Kidney capillary endothelial cell (primary cell): ENCODE results near the gene CXCL1.

ENCODE experiments used
- DNase-seq: peaks from one replicate; pipeline ENCODE4 v3.0.0-alpha.2; 2018; ENCODE audit warnings: low spot score

The CXCL1 gene

GRCh38 chr4:73851293-73851692, 17.9 kb upstream of the CXCL1 start:
- no peak for DNase-seq

- DNase-seq, result no peak
These were observed 16.4 kb upstream of the CXCL1 start for GRCh38 chr4:73852771-73853170.

- no peak for DNase-seq
These were observed 15.9 kb upstream of the CXCL1 start, which contains the start of gene PF4V1 for GRCh38 chr4:73853246-73853704. PF4V1 (plus strand) TSS chr4:73853296; CDS start chr4:73853363, 67 bp downstream.

GRCh38 chr4:73853718-73854473, 15.3 kb upstream of the CXCL1 start:
- no peak for DNase-seq

GRCh38 chr4:73855406-73855805, 13.8 kb upstream of the CXCL1 start:
- no peak for DNase-seq

GRCh38 chr4:73856518-73856917, 12.7 kb upstream of the CXCL1 start:
- no peak for DNase-seq

DNA sequence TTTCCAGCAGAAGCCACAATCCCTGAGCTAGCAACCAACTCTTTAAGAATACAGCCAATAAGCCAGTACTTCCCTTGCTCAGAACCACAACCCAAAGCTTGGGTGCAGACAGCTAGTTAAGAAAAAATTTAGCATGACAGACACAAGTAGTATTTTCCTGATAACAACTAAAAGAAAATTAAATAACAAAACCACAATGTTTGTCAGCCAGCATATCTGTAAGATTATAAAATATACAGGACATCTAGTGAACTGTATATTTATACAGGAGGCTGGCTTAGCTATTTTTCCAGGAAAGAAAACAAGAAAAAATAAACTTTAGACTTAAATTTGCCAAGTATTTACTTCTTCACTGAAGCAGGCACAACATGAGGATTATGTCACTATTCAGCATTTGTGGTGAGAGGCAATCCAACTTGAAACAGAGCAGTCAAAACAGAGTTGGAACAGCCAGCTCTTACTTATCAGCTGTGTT, 9.5 kb upstream of the CXCL1 start:
- DNase-seq, result no peak

GRCh38 chr4:73860181-73860580, 9.0 kb upstream of the CXCL1 start:
- no peak for DNase-seq

DNA sequence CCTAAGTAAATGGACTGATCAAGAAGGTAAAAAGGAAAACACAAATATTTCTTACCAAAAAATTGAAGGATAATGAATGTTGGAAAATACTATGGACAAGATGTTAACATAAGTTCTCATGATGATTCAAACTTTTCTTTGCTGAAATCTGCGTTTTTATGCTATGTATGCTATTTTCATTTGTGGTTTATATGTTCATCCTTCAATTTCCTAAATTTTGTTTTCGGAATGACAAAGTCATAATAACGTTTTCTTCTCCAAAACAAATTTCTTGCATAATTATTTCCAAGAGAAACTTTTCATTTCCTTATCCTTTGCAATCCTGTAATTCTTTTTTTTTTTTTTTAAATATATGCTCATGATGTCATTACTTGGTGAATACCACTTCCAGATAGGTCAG, 8.3 kb upstream of the CXCL1 start:
- no peak for DNase-seq

DNA sequence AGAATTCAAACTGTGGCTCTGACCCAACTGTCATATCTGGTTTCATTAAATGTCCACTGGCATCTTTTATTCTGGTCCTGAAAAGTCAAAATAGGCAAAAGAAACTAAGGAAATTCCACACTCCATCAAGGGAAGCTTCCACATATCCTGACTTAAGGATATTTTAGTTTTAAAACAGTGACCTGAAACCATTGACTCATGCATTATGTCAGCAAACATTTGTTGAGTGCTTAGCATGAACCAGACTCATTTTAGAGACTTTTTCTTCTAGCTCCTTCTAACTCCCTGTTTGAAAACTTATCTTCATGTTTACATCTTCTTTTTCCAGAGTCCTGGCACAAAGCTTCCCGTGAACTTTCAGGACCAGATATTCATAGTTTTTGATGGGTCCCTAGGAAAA, 6.9 kb upstream of the CXCL1 start:
- no peak for DNase-seq

DNA sequence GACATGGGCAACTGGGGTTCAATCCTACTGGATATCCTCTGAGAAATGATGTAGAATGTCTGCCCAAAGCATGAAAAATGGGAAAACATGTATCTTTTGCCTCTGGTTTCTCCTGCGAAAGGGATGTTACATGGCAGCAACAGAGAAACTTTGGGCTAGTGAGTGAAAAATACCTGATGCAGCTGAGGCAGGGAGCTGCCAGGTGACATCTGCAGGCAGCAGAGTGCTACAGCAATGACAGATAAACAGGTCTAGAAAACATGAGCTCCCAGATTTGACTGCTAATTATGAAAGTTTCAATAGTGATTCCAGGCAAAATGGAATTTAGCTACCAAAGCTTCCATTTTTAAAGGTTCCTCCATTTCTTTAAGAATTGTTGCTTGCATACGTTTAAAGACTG, 4.8 kb upstream of the CXCL1 start:
- no peak for DNase-seq

DNA sequence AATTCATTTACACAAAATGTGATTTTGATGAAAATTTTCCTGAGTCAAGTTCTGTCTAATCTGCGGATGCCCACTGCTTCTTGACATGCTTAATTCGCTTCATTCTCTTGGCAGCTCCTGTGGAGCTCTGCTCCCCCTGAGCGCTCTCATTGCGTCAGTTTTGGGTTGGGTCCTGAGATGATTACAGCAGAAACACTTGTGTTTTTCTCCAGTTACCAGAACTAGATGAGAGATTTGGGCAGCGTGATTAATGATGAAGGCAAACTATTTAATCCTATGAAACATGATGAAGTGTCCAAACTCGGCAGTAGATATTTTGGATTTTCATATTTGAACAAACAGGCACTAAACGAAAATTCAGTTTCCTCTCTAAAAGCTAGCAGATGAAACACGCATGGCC, 4.2 kb upstream of the CXCL1 start:
- no peak for DNase-seq

- no peak for DNase-seq
These were observed 3.6 kb upstream of the CXCL1 start for GRCh38 chr4:73865431-73866096.

- no peak for DNase-seq
These were observed 2.9 kb upstream of the CXCL1 start for GRCh38 chr4:73866246-73866645.

DNA sequence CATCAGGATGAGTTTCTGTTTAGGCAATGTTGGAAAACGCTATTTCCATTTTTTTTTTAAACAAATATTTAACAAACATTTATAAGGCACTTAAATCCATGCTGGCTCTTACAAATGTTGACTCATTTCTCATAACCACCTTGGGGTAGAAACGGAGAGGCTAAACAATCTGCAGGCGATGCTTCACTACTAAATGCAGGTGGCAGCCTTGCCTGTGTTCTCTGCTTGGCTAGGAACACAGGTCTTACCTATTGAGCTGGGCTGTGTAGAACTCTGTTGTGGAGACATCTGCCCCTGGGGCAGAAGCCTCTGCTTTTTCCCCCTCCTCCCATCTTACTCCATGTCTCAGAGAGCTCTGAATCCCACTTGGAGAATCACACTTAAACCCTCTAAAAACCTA, 1.4 kb upstream of the CXCL1 start:
- DNase-seq, result no peak

DNA sequence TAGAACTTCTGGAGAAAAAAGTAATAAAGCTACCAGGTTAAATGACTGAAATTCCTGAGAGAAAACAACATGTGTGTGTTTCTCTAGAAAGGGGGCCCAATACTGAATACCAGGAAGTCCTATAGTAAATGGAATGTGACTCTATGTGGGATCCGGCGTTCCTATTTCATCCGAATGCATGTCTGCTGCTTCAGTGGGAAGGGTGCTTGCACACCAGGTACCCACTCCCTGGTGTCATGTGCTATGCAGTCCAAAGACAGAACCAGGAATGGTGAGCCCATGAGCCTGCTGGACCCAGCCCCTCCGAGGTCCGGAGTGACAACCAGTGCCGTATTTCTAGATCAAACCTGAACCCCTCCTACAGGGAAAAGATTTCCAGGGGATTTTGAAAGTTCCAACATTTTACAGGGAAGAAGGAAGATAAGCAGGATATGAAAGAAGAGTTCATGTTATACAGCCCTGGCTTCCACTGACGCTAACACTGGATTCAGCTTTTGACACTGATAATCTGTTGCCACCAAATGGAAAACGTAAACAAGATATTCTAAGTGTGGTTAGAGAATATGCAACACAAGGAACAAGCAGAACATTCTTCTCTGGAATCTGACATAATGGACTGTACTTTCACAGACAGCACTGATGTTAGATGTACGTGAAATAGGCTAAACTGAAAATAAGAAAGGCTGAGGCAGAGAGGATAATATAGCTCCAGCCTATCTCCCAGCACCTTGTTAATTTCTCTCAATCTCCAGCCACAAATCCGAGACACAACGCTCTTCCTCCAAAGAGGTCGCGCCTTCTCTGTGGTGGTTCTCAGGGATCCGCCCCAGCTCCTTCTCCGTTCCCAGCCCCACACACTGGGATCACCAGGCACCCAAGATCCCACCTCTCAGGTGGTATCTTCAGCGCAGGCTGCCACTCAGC, 725 bp upstream of the CXCL1 start:
- no peak for DNase-seq

DNA sequence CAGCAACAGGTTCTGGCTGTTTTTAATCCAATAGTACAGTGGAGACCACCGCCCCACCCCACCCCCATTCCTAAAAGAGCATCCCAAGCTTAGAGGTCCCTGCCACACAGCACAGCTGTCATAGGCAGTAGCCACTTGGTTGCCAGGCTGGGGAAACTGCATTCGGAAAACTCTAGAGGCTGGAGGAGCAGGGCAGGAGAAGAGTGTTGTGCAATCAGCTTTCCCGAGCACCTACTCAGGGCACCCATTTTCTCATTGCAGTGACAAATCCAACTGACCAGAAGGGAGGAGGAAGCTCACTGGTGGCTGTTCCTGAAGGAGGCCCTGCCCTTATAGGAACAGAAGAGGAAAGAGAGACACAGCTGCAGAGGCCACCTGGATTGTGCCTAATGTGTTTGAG, 1.1 kb downstream of the CXCL1 start:
- peak; percentile 16 for DNase-seq

DNA sequence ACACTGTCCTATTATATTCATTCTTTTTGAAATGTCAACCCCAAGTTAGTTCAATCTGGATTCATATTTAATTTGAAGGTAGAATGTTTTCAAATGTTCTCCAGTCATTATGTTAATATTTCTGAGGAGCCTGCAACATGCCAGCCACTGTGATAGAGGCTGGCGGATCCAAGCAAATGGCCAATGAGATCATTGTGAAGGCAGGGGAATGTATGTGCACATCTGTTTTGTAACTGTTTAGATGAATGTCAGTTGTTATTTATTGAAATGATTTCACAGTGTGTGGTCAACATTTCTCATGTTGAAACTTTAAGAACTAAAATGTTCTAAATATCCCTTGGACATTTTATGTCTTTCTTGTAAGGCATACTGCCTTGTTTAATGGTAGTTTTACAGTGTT, 1.6 kb downstream of the CXCL1 start:
- no peak for DNase-seq

DNA sequence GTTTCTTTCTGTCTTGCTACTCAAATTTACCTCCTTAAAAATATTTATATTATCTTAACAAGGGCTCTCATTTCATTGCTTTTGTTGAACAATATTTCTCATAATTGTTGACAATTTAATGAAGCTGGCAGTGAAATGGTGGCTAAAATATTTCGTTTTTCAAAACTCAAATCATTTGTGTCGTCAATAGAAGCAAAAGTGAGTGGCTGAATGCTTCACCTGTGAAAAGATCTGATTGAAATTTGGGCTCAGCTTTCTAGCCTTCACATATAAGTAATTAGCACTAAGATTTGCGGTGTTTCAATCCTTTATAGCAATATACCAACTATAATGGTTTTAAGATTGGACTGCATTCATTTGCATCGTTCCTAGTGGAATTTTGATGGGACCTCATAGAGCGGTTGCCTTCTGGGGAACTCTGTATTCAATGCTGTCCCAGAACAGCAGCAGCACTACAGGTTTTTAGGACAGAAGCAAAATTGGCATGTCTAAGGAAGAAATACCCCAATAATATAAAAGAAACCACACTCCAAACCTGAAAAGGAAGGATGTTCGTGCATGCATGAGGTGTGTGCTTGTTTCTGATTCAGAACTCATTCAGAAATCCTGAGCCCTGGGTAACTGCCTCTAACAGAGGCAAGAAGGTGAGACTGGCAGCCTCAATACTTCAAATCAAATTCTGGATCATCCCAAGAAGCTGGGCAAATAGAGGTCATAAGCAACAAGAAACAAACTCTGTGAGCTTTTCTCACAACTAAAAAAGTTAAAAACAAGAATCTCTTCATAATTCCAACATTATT, 2.5 kb downstream of the CXCL1 start:
- no peak for DNase-seq

GRCh38 chr4:73872316-73873108, 3.3 kb downstream of the CXCL1 start:
- DNase-seq, result peak; percentile 88

GRCh38 chr4:73874386-73874785, 5.2 kb downstream of the CXCL1 start:
- no peak for DNase-seq
